Activated CD4-positive, alpha-beta memory T cell treated with anti-CD3 and anti-CD28 coated beads, Interleukin-2, amount 10 ng/mL, durations not matched to agents 7 days and 5 days (primary cell): Measurements from ENCODE around the gene OR56A5. TPM values are rescaled to one million over a fixed set of nuclear protein-coding genes. Genes with fewer than 3 reads are reported as not detected.

Experiments used
- CTCF ChIA-PET: fragments of 350-600 bp; sonication (Branson Sonifier 250); formaldehyde crosslinking; loops from one replicate; lab custom pipeline; 2021; ENCODE audit warnings: antibody characterized with exemption, inconsistent platforms; lab: Charles Lee
- POLR2A ChIA-PET: fragments of 350-600 bp; sonication (Branson Sonifier 250); formaldehyde crosslinking; loops from one replicate; lab custom pipeline; 2021; ENCODE audit warnings: antibody characterized with exemption; lab: Charles Lee
- DNase-seq: peaks from one replicate; pipeline ENCODE4 v3.0.0-alpha.2; 2020
- H3K27ac Mint-ChIP-seq: one replicate; pipeline ENCODE4 v1.8.0; 2021; ENCODE audit warnings: mild to moderate bottlenecking, mixed read lengths
- H3K27me3 Mint-ChIP-seq: one replicate; pipeline ENCODE4 v1.8.0; 2021; ENCODE audit warnings: mixed read lengths
- H3K36me3 Mint-ChIP-seq: one replicate; pipeline ENCODE4 v1.8.0; 2021; ENCODE audit warnings: low read depth, mixed read lengths
- H3K4me1 Mint-ChIP-seq: one replicate; pipeline ENCODE4 v1.8.0; 2021; ENCODE audit warnings: mixed read lengths
- H3K4me3 Mint-ChIP-seq: one replicate; pipeline ENCODE4 v1.8.0; 2021; ENCODE audit warnings: mild to moderate bottlenecking, mixed read lengths
- H3K9me3 Mint-ChIP-seq: one replicate; pipeline ENCODE4 v1.8.0; 2021; ENCODE audit warnings: mixed read lengths
- total RNA-seq, 2 experiments: library from RNA; stranded (reverse); gene quantifications; one replicate each; pipeline ENCODE4 v1.2.3, GENCODE V29; 2021

Gene OR56A5
- total RNA-seq, 2 experiments from 2014 or later = not detected

DNA sequence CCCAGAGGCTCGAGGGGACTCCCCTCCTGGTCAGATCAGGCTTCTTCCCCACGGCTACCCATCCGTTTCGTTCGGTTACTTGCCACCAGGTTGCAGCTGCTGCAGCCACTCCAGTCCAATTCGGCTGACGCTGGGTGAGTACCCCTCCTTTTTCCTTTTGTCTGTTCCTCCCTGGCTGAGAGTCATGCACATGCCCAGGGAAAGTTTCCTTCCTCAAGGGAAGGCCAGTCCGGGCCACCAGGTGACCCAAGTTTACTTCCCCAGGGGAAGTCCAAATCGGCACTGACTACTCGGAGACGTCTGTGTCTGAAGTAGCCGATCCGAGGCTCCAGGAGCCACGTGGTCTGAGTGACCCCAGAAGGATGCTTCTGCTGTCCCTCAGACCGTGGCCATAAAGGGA, 39.5 kb downstream of the OR56A5 start:
- peaks cover 22% of the 10 kb centered on the region for H3K9me3 Mint-ChIP-seq
- H3K4me1 Mint-ChIP-seq = no peaks in the 10 kb centered on the region
- H3K4me3 Mint-ChIP-seq = no peak overlapping the region
- no peaks in the 10 kb centered on the region for H3K36me3 Mint-ChIP-seq
- ChIA-PET CTCF (no interaction called here), POLR2A (no interaction called here)
- no peak overlapping the region for H3K27ac Mint-ChIP-seq
- H3K27me3 Mint-ChIP-seq = no peaks in the 10 kb centered on the region
- no peak for DNase-seq

- H3K27ac Mint-ChIP-seq = no peak overlapping the region
- H3K9me3 Mint-ChIP-seq = peaks cover 19% of the 10 kb centered on the region
- H3K36me3 Mint-ChIP-seq = no peaks in the 10 kb centered on the region
- ChIA-PET CTCF (no interaction called here), POLR2A (no interaction called here)
- H3K27me3 Mint-ChIP-seq = no peaks in the 10 kb centered on the region
- no peaks in the 10 kb centered on the region for H3K4me1 Mint-ChIP-seq
- DNase-seq = no peak
- H3K4me3 Mint-ChIP-seq = no peak overlapping the region
These were observed 40.0 kb downstream of the OR56A5 start for GRCh38 chr11:5928271-5928670.

DNA sequence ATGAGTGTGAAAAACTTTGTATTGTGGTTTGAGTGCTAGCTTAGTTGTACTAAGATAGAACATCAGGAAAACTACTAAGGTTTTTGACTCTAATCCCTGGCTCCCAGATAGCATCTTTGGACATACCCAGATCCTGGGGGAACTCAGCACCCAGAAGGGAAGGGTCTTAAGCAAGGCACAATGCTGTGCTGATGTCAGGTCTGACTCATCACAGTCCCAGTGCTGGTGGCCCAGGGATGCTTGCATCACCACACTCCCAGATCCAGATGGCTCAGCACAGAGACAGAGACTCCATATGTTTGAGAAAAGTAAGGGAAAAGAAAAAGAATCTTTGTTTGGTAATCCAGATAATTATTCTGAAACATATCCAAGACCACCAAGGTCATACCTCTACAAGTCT, 44.5 kb downstream of the OR56A5 start:
- H3K27me3 Mint-ChIP-seq = no peaks in the 10 kb centered on the region
- POLR2A ChIA-PET = no interaction called here
- no peak overlapping the region for H3K27ac Mint-ChIP-seq
- no peaks in the 10 kb centered on the region for H3K36me3 Mint-ChIP-seq
- peaks cover 2% of the 10 kb centered on the region for H3K4me1 Mint-ChIP-seq
- H3K9me3 Mint-ChIP-seq = peaks cover 9% of the 10 kb centered on the region
- no peak overlapping the region for H3K4me3 Mint-ChIP-seq
- CTCF ChIA-PET = no interaction called here
- no peak for DNase-seq

DNA sequence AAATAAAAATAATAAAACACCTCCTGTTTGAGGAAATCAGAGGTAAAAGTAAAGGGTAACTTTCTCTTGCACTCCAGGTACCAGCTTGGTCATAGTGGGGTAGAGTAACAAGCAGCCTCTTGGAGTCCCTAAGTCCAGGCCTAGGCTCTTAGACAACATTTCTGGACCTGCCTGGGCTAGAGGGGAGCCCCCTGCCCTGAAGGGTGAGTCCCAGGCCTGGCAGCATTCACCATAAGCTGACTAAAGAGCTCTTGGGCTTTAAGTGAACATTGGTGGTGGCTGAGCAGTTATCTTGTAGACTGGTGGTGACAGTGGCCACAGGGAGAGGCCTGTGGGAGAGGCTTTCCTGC, 44.9 kb downstream of the OR56A5 start:
- peaks cover 2% of the 10 kb centered on the region for H3K4me1 Mint-ChIP-seq
- H3K27me3 Mint-ChIP-seq = no peaks in the 10 kb centered on the region
- DNase-seq = no peak
- CTCF ChIA-PET = no interaction called here
- POLR2A ChIA-PET = no interaction called here
- no peak overlapping the region for H3K4me3 Mint-ChIP-seq
- H3K9me3 Mint-ChIP-seq = peaks cover 7% of the 10 kb centered on the region
- no peak overlapping the region for H3K27ac Mint-ChIP-seq
- H3K36me3 Mint-ChIP-seq = no peaks in the 10 kb centered on the region

GRCh38 chr11:5922749-5923426, 45.4 kb downstream of the OR56A5 start:
- peaks cover 2% of the 10 kb centered on the region for H3K4me1 Mint-ChIP-seq

More at GRCh38 chr11:5922749-5923426, 45.4 kb downstream of the OR56A5 start:
- Mint-ChIP-seq H3K36me3 (no peaks in the 10 kb centered on the region), H3K9me3 (peaks cover 2% of the 10 kb centered on the region), H3K27me3 (no peaks in the 10 kb centered on the region), H3K4me3 (no peak overlapping the region), H3K27ac (no peak overlapping the region)
- ChIA-PET POLR2A (no interaction called here), CTCF (no interaction called here)
- DNase-seq = no peak

Other genes with a start within 250 kb of the OR56A5 start
- gene OR56B1, start 232.0 kb downstream of the OR56A5 start, total RNA-seq = under 1 TPM; 0.30 to 0.50 TPM
- gene OR52N4, start 214.3 kb downstream of the OR56A5 start, total RNA-seq = 1 to 10 TPM; 1.5 to 1.9 TPM
- gene OR52N5, start 185.1 kb downstream of the OR56A5 start, total RNA-seq = not detected
- not detected for gene OR52N1, start 177.2 kb downstream of the OR56A5 start, total RNA-seq
- not detected for gene OR52N2, start 159.6 kb downstream of the OR56A5 start, total RNA-seq
- gene OR52E6, start 126.6 kb downstream of the OR56A5 start, total RNA-seq = not detected
- not detected for gene OR52E8, start 110.8 kb downstream of the OR56A5 start, total RNA-seq
- not detected for gene OR52E4, start 87.9 kb downstream of the OR56A5 start, total RNA-seq
- gene OR52E5, start 75.3 kb downstream of the OR56A5 start, total RNA-seq = not detected
- gene OR56A3, start 26.2 kb downstream of the OR56A5 start, total RNA-seq = not detected
- gene OR52L1, start 18.5 kb upstream of the OR56A5 start, total RNA-seq = not detected
- under 1 TPM in 1 of 2 experiments, not detected in 1; 0.05 TPM for gene OR56A4, start 38.5 kb upstream of the OR56A5 start, total RNA-seq
- gene OR56A1, start 62.3 kb upstream of the OR56A5 start, total RNA-seq = not detected
- gene OR56B4, start 139.2 kb upstream of the OR56A5 start, total RNA-seq = not detected
- not detected for gene OR52B2, start 201.8 kb upstream of the OR56A5 start, total RNA-seq
- gene OR52W1, start 230.7 kb upstream of the OR56A5 start, total RNA-seq = not detected
- gene C11orf42, start 237.1 kb upstream of the OR56A5 start, total RNA-seq = not detected